EL (cell line): ENCODE results near the gene CTBP2.
"Not testable (repeated sequence)": the region's sequence is repeated elsewhere in the genome, so short reads cannot be mapped to it uniquely, and the experiment has no call there.

ENCODE experiments used
- DNase-seq: peaks from one replicate; pipeline ENCODE4 v3.0.0-alpha.2; 2016

Gene CTBP2

DNA sequence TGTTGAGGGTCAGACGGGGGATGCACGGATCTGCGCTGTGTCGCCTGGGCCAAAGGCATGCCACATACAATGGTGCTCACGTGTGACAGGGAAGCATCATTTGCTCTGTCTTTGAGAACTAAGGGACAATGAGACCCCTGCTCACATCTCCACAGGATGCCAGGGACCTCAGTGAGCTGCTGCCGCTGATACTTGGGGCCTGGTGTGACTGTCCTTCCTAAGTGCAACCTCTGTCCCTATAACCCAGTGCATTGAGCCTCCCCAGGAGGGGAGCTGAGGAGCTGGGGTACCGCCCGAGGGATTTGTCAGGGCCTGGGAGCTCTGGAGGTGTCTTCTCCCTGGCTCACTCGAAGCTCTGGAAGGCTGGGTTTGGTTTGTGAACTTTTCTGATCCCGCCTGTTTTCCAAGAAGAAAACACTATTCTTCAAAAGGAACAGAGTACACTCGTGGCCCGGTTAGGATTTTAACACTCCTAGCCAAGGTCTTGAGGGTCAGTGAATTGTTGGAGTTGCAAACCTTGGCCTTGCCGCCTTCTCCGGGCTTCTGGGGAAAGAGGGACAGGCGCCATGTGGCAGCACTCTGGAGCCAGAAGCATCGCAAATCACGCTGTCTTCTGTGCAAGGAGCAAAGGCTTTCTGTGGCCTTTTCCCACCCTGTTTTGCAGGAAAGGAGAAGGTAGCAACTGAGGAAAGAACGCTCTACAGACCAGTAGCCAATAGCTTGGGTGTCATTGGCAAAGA is 26.2 kb upstream of the CTBP2 start:
- no peak for DNase-seq

DNA sequence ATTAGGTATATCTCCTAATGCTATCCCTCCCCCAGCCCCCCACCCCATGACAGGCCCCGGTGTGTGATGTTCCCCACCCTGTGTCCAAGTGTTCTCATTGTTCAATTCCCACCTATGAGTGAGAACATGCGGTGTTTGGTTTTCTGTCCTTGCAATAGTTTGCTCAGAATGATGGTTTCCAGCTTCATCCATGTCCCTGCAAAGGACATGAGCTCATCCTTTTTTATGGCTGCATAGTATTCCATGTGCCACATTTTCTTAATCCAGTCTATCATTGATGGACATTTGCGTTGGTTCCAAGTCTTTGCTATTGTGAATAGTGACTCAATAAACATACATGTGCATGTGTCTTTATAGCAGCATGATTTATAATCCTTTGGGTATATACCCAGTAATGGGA is 18.7 kb upstream of the CTBP2 start:
- DNase-seq: not testable (repeated sequence)

DNA sequence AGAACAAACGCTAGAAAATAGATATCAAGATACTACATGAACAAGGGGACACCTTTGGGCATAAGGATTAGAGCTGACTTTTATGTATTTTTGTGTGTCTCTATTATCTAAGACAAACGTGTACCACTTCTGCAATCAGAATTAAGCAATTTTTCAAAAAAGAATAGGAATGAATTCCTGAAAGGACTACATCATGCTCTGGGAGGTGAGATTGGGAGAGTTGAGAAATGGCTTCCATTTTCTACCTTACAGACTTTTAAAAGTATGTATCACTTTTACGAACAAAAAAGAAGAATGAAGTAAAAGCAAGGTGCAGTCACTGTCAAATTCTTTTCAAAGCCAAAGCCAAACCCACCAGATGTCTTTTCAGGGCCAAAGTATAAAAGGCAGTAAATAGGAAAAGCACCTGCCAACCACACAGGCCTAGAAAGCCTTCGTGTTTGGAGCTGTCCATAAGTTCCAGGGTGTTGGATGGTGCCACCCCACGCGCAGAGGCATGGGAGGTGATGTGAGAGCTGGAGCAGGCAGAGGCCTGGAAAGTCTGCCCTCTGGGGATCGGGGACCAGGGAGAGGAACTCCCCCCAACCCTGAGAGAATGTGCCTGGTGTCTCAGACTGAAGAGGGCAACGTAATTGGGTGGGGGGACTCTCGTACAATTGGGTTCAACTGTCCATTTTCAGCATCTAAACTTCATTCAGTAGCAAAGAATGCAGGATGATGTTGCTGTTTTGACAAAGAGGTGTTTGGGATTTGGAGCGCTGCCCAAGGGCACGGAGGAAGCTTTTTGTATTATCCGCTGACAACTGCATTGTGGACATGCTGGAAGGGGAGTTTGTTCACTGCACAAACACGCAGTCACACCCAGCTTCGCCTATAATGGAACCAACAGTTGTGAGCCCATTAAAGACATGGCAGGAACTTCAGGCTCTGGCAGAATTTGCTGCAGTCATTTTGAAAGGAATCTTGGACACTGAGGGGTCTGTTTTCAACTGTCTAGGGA is 17.6 kb upstream of the CTBP2 start:
- DNase-seq: no peak

GRCh38 chr10:125175807-125176206 is 15.4 kb upstream of the CTBP2 start:
- DNase-seq: no peak

DNA sequence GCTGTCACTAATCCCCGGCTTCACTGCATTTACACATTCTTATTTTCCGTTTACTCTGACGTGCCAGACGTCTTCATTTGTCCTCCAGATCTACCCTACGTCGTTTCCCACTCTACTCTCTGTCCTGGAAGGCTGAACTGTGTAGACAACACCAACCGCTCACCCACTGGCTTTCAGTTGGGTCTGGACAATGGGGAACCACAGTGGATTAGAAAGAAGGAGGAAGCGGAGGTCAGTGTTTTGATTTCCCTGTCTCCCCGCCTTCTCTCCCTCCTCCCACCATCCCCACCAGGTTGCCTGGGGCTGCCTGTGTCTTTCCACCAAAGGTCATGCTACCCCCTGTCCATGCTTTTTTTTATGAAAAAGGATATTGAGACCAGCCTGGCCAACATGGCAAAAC is 14.0 kb upstream of the CTBP2 start:
- no peak for DNase-seq

GRCh38 chr10:125172694-125173093 is 12.3 kb upstream of the CTBP2 start:
- no peak for DNase-seq

GRCh38 chr10:125171402-125172306 is 11.3 kb upstream of the CTBP2 start:
- DNase-seq: no peak

- no peak for DNase-seq
Measured at GRCh38 chr10:125169915-125170314, 9.6 kb upstream of the CTBP2 start.

GRCh38 chr10:125169279-125169678 is 8.9 kb upstream of the CTBP2 start:
- DNase-seq: no peak

DNA sequence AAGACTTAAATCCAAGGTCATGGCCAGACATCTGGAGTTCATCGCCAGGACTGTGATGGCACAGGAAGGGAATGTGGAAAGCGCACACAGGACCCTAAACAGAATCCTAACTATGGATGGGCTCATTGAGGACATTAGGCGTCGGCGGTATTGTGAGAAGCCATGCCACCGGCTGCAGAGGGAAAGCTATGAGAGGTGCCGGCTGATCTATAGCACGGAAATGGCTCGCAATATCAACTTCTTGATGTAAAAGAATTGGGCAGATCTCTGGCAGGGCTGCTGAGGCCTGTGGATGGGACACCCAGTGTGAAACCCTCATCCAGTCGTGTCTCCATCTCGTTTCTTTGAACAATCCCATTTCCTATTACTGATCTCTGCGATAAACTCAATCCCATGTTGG is 6.3 kb upstream of the CTBP2 start:
- no peak for DNase-seq

- DNase-seq: no peak
Measured at GRCh38 chr10:125165584-125166573, 5.5 kb upstream of the CTBP2 start.

DNA sequence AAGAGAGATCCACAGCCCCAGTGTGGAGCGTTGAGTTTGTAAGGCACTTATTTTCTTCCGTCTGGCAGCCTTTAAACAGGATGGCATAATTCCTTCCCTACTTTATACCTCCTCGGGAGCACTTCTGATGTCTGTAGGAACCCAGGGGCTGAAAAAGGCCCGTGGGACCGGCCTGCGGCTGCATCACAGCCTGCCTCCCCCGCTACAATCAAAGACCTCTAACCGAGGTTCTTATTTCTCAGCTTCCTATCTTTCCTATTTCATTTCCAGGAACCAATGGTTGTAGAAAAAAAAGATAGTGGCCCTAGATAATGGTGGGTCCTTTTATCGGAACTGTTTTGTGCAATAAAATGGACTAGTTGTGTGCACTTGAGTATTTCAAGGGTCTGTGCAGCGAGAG is 4.1 kb upstream of the CTBP2 start:
- DNase-seq: no peak

- DNase-seq: no peak
Measured at GRCh38 chr10:125163803-125164202, 3.4 kb upstream of the CTBP2 start.

DNA sequence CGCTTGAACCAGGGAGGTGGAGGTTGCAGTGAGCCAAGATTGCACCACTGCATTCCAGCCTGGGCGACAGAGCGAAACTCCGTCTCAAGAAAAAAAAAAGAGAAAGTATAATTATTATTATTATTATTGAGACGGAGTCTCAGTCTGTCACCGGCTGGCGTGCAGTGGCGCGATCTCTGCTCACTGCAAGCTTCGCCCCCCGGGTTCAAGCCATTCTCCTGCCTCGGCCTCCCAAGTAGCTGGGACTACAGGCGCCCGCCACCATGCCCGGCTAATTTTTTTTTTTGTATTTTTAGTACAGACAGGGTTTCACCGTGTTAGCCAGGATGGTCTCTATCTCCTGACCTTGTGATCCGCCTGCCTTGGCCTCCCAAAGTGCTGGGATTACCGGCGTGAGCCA is 2.9 kb upstream of the CTBP2 start:
- not testable (repeated sequence) for DNase-seq

- no peak for DNase-seq
Measured at GRCh38 chr10:125162120-125162931, 2.0 kb upstream of the CTBP2 start.

GRCh38 chr10:125161707-125162119 is 1.4 kb upstream of the CTBP2 start:
- DNase-seq: no peak

DNA sequence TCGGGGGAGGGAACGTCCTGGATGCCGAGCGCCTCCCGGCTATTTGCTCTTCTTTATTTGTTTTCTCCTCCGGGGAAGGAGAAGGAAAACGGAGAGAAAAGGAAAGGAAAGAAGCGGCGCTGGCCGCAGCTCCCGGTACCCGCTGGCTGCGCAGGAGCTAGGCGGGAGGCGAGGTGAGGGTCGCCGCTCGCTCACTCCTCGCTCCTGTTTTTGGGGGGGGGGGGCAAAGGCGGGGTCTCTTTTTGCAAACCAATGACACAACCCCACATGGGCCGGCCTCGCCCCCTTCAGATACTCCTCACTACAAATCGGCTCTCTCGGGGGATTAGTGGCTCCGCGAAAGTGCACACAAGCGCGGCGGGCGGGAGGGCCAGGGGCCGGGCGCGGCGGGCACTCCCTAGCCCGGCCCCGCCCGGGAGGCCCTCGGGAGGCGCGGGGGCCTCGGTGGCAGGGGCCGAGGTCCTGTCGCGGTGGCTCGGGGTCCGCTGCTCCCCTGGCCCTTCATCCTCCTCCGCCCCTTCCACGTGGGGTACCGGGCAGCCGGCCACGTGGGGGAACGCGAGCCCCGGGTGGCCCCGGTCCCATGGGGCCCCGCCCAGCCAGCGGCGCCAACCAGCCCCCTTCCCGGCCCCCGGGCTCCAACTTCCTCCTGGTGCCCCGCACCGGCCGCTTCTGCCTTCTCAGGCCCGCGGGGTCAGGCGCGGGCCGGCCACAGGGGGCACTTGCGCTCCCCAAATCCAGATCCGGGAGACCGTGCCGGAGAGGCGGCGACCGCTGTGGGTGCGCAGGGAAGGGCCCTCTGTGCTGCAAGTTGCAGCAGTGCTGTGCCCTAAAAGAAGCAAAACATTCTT is 718 bp upstream of the CTBP2 start:
- peak; percentile 91 for DNase-seq

- DNase-seq: no peak
Measured at GRCh38 chr10:125159486-125159931, 854 bp downstream of the CTBP2 start.
